Activated naive CD8-positive, alpha-beta T cell treated with anti-CD3 and anti-CD28 coated beads, Interleukin-2, amount 50 U/mL, for 24 hours (primary cell): ENCODE data around the gene CTSD.

Experiments used
- ATAC-seq: fragments of 150-1000 bp; cut with Tn5 transposase; one replicate; pipeline ENCODE4 v1.10.0; 2021
- DNase-seq: peaks from one replicate; pipeline ENCODE4 v3.0.0; 2021
- H3K27ac Mint-ChIP-seq: one replicate; pipeline ENCODE4 v1.8.0; 2021; ENCODE audit warnings: mild to moderate bottlenecking, mixed read lengths
- H3K27me3 Mint-ChIP-seq: one replicate; pipeline ENCODE4 v1.8.0; 2021; ENCODE audit warnings: mixed read lengths
- H3K36me3 Mint-ChIP-seq: one replicate; pipeline ENCODE4 v1.8.0; 2021; ENCODE audit warnings: low read depth, mixed read lengths
- H3K4me1 Mint-ChIP-seq: one replicate; pipeline ENCODE4 v1.8.0; 2021; ENCODE audit warnings: mixed read lengths
- H3K4me3 Mint-ChIP-seq: one replicate; pipeline ENCODE4 v1.8.0; 2021; ENCODE audit warnings: mild to moderate bottlenecking, moderate library complexity, mixed read lengths
- H3K9me3 Mint-ChIP-seq: one replicate; pipeline ENCODE4 v1.8.0; 2021; ENCODE audit warnings: mixed read lengths

Gene CTSD

DNA sequence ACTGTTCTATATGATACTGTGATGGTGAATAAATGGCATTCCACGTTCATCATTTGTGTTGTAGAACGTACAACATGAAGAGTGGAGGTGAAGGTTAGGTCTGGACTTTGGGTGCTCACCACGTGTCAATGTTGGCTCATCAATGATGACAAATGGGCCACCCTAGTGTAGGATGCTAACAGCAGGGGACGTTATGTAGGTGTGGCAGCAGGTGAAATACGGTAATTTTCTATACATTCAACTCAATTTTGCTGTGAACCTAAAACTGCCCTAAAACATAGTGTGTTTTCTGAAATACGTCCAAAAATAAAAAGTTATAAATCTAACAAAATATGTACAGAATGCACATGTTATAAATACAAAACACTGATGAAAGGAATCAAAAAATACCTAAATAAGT lies 60.6 kb downstream of the CTSD start:
- Mint-ChIP-seq H3K4me3 (no peak overlapping the region), H3K4me1 (peaks cover 45% of the 10 kb centered on the region), H3K27me3 (no peaks in the 10 kb centered on the region), H3K9me3 (peaks cover 12% of the 10 kb centered on the region), H3K36me3 (peaks cover 6% of the 10 kb centered on the region), H3K27ac (no peak overlapping the region)
- DNase-seq (no peak), ATAC-seq (no peak)
